GM23338 (cell line): Measurements from ENCODE around the gene MCC. TPM values are rescaled to one million over a fixed set of nuclear protein-coding genes. Genes with fewer than 3 reads are reported as not detected.
A peak's percentile ranks its signal among the peaks of the same experiment; 100 is the strongest.

Experiments used
- ATAC-seq: fragments of 200-7000 bp; cut with Tn5 transposase; 3 replicates; pipeline ENCODE4 v1.9.1; 2020
- DNase-seq: peaks from one replicate; pipeline ENCODE4 v3.0.0-alpha.2; 2015; ENCODE audit warnings: low spot score
- H2AFZ ChIP-seq: fragments of 200-600 bp; sonication (generic); 2 replicates; pipeline ENCODE4 v1.8.0; 2016; ENCODE audit warnings: antibody characterized with exemption, mild to moderate bottlenecking, moderate library complexity
- H3F3A ChIP-seq: fragments of 200-600 bp; sonication (generic); replicated peaks from 2 replicates; pipeline ENCODE4 v1.8.0; 2017; ENCODE audit warnings: antibody characterized with exemption, mixed run types, low read depth
- H3K27ac ChIP-seq: fragments of 200-600 bp; sonication (generic); 2 replicates; pipeline ENCODE4 v1.6.1; 2016; ENCODE audit warnings: low read depth
- H3K27me3 ChIP-seq: fragments of 200-600 bp; sonication (generic); 2 replicates; pipeline ENCODE4 v1.8.0; 2016; ENCODE audit warnings: mild to moderate bottlenecking, mixed run types, moderate library complexity; ENCODE audit not compliant: insufficient read depth
- H3K36me3 ChIP-seq: fragments of 200-600 bp; sonication (generic); 2 replicates; pipeline ENCODE4 v1.8.0; 2016; ENCODE audit warnings: mild to moderate bottlenecking; ENCODE audit not compliant: insufficient read depth
- H3K4me1 ChIP-seq: fragments of 200-600 bp; sonication (generic); 2 replicates; pipeline ENCODE4 v1.8.0; 2016; ENCODE audit warnings: mild to moderate bottlenecking, moderate library complexity; ENCODE audit not compliant: insufficient read depth
- H3K4me2 ChIP-seq: fragments of 200-600 bp; sonication (generic); 2 replicates; pipeline ENCODE4 v1.7.1; 2017; ENCODE audit warnings: mixed run types
- H3K4me3 ChIP-seq: fragments of 200-600 bp; sonication (generic); 2 replicates; pipeline ENCODE4 v1.6.1; 2016; ENCODE audit warnings: mixed run types
- H3K79me2 ChIP-seq: fragments of 200-600 bp; sonication (generic); replicated peaks from 2 replicates; pipeline ENCODE4 v1.8.0; 2017; ENCODE audit warnings: mild to moderate bottlenecking; ENCODE audit not compliant: insufficient read depth
- H3K9me2 ChIP-seq: fragments of 200-600 bp; sonication (generic); 2 replicates; pipeline ENCODE4 v1.8.0; 2017; ENCODE audit not compliant: insufficient read depth
- H4K20me1 ChIP-seq: fragments of 200-600 bp; sonication (generic); replicated peaks from 2 replicates; pipeline ENCODE4 v1.8.0; 2017; ENCODE audit warnings: mild to moderate bottlenecking; ENCODE audit not compliant: insufficient read depth
- H3K27ac Mint-ChIP-seq: 2 replicates; pipeline ENCODE4 v1.8.0; 2020; ENCODE audit warnings: inconsistent platforms, mild to moderate bottlenecking, moderate library complexity, mixed read lengths
- H3K27me3 Mint-ChIP-seq: 3 replicates; pipeline ENCODE4 v1.8.0; 2022; ENCODE audit warnings: low read depth, mild to moderate bottlenecking, moderate library complexity, mixed read lengths, inconsistent platforms; ENCODE audit not compliant: insufficient read depth, poor library complexity
- H3K36me3 Mint-ChIP-seq: 3 replicates; pipeline ENCODE4 v1.8.0; 2021; ENCODE audit warnings: low read depth, mild to moderate bottlenecking, inconsistent platforms, moderate library complexity, mixed read lengths
- H3K4me1 Mint-ChIP-seq: 3 replicates; pipeline ENCODE4 v1.8.0; 2020; ENCODE audit warnings: mild to moderate bottlenecking, inconsistent platforms, mixed read lengths
- H3K4me3 Mint-ChIP-seq: 3 replicates; pipeline ENCODE4 v1.8.0; 2021; ENCODE audit warnings: moderate library complexity, mild to moderate bottlenecking, inconsistent platforms, mixed read lengths
- H3K9me3 Mint-ChIP-seq: 3 replicates; pipeline ENCODE4 v1.8.0; 2020; ENCODE audit warnings: moderate library complexity, mild to moderate bottlenecking, inconsistent platforms, mixed read lengths
- CREB1 ChIP-seq: fragments of 250-450 bp; sonication (Bioruptor Pico); IDR thresholded peaks from 2 replicates; pipeline ENCODE4 v1.5.0; 2020; ENCODE audit warnings: low read depth, mild to moderate bottlenecking, moderate library complexity
- NANOG ChIP-seq: IDR thresholded peaks from 2 replicates; pipeline ENCODE4 v1.6.1; 2016; ENCODE audit warnings: antibody characterized with exemption, borderline replicate concordance
- POLR2AphosphoS5 ChIP-seq: IDR thresholded peaks from 2 replicates; pipeline ENCODE4 v1.6.1; 2016; ENCODE audit warnings: antibody characterized with exemption, low read depth
- STAT1 ChIP-seq: IDR thresholded peaks from one replicate; pipeline ENCODE4 v1.6.1; 2016; ENCODE audit warnings: antibody characterized with exemption; ENCODE audit not compliant: unreplicated experiment
- ZNF331 ChIP-seq: fragments of 250-450 bp; sonication (Bioruptor Pico); IDR thresholded peaks from 2 replicates; pipeline ENCODE4 v1.5.0; 2020; ENCODE audit warnings: low read depth, mild to moderate bottlenecking, moderate library complexity
- polyA plus RNA-seq: library from polyadenylated mRNA; unstranded; fragments of >200 nt; fragmentation: Nextera tagmentation; extraction: Ambion mirVana; gene quantifications from 2 replicates; pipeline ENCODE4 v1.2.1, GENCODE V29; 2016
- total RNA-seq: library from RNA; depleted of rRNA; stranded (reverse); fragments of >200 nt; shearing (Covaris generic); gene quantifications from 2 replicates; pipeline ENCODE4 v1.2.3, GENCODE V29; 2014
- TF ChIP-seq, protein P1 (sequence below), 2 experiments: fragments of 200-600 bp in 1 of 2; sonication (generic) in 1 of 2; conservative IDR thresholded peaks; 2 replicates each; pipeline versions ENCODE4 v1.5.1 to v1.6.1; 2016 to 2017; ENCODE audit warnings: antibody characterized with exemption in 2 of 2, low read depth in 2 of 2, mild to moderate bottlenecking in 2 of 2, moderate library complexity in 1 of 2

The MCC gene
- total and polyA plus RNA-seq, 2 experiments from 2014 or later, result 3.8 to 10.1 TPM

DNA sequence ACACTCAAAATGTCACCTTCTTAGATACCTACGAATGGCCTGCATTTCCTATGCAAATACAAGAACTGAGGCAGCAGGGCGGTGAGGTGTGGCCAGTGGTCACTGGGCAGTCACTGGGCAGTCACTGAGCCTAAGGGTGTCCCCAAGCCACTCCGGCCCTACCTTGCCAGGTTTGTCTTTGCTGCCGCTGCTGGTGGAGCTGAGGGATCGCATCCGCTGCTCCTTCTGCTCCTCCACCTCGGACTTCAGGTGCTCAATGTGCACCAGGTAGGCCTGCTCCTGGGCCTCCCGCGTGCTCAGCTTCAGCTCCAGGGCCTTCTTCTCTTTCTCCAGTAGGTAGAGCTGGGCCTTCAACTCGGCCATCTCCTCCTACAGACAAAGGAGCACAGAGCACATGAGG, 439.3 kb downstream of the MCC start:
- Mint-ChIP-seq H3K36me3 (peaks cover 16% of the 10 kb centered on the region), H3K9me3 (no peaks in the 10 kb centered on the region), H3K27ac (no peak overlapping the region; the same call in 1 of the 2 replicates), H3K4me1 (peaks cover 3% of the 10 kb centered on the region; the same call in 1 of the 3 replicates), H3K27me3 (peaks cover 6% of the 10 kb centered on the region), H3K4me3 (no peak overlapping the region)
- ATAC-seq, result peak; percentile 51
- no peak overlapping the region for H2AFZ ChIP-seq
- no peaks in the 10 kb centered on the region for H3K9me2 ChIP-seq
- no peaks in the 10 kb centered on the region for H3K27me3 ChIP-seq
- TF ChIP-seq, protein P1, sequence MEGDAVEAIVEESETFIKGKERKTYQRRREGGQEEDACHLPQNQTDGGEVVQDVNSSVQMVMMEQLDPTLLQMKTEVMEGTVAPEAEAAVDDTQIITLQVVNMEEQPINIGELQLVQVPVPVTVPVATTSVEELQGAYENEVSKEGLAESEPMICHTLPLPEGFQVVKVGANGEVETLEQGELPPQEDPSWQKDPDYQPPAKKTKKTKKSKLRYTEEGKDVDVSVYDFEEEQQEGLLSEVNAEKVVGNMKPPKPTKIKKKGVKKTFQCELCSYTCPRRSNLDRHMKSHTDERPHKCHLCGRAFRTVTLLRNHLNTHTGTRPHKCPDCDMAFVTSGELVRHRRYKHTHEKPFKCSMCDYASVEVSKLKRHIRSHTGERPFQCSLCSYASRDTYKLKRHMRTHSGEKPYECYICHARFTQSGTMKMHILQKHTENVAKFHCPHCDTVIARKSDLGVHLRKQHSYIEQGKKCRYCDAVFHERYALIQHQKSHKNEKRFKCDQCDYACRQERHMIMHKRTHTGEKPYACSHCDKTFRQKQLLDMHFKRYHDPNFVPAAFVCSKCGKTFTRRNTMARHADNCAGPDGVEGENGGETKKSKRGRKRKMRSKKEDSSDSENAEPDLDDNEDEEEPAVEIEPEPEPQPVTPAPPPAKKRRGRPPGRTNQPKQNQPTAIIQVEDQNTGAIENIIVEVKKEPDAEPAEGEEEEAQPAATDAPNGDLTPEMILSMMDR (conservative IDR thresholded peaks at IDR 0.05; ENCODE audit: low read depth in 2 of 2), result 0 out of 4 replicates have a peak, but pooled peaks of 1 of the 2 experiments have one; percentile 5
- TF ChIP-seq POLR2AphosphoS5, result no peak
- no peaks in the 10 kb centered on the region for H3K4me1 ChIP-seq
- no peaks in the 10 kb centered on the region for H3F3A ChIP-seq
- no peaks in the 10 kb centered on the region for H3K79me2 ChIP-seq
- H3K27ac ChIP-seq, result no peak overlapping the region
- H3K4me3 ChIP-seq, result no peak overlapping the region
- no peak overlapping the region for H3K4me2 ChIP-seq
- H4K20me1 ChIP-seq, result no peaks in the 10 kb centered on the region
- no peak for DNase-seq
- H3K36me3 ChIP-seq, result no peaks in the 10 kb centered on the region; the same call in 1 of the 2 replicates

- H3K36me3 Mint-ChIP-seq, result peaks cover 11% of the 10 kb centered on the region
- H3K4me3 Mint-ChIP-seq, result no peak overlapping the region
- H3K4me1 Mint-ChIP-seq, result peaks cover 3% of the 10 kb centered on the region; the same call in 1 of the 3 replicates
- no peak for TF ChIP-seq CREB1 (CRISPR knock-in tag)
- no peak for TF ChIP-seq NANOG
- H3K9me3 Mint-ChIP-seq, result no peaks in the 10 kb centered on the region
- Histone ChIP-seq H3K27me3 (no peaks in the 10 kb centered on the region), H2AFZ (no peak overlapping the region), H3K4me3 (no peak overlapping the region), H3K9me2 (no peaks in the 10 kb centered on the region), H3K36me3 (no peaks in the 10 kb centered on the region; the same call in 1 of the 2 replicates), H3K4me2 (no peak overlapping the region), H3F3A (no peaks in the 10 kb centered on the region), H3K27ac (no peak overlapping the region), H4K20me1 (no peaks in the 10 kb centered on the region), H3K4me1 (no peaks in the 10 kb centered on the region), H3K79me2 (no peaks in the 10 kb centered on the region)
- H3K27me3 Mint-ChIP-seq, result peaks cover 6% of the 10 kb centered on the region
- ATAC-seq (no peak), DNase-seq (no peak)
- H3K27ac Mint-ChIP-seq, result no peak overlapping the region
Measured at GRCh38 chr5:113047733-113048652, 440.3 kb downstream of the MCC start.

GRCh38 chr5:113047234-113047633, 441.0 kb downstream of the MCC start:
- Histone ChIP-seq H4K20me1 (no peaks in the 10 kb centered on the region), H3K9me2 (no peaks in the 10 kb centered on the region), H2AFZ (no peak overlapping the region), H3K4me3 (no peak overlapping the region), H3K4me2 (no peak overlapping the region), H3K27ac (no peak overlapping the region), H3F3A (no peaks in the 10 kb centered on the region), H3K27me3 (no peaks in the 10 kb centered on the region), H3K4me1 (no peaks in the 10 kb centered on the region), H3K79me2 (no peaks in the 10 kb centered on the region), H3K36me3 (no peaks in the 10 kb centered on the region; the same call in 1 of the 2 replicates)
- TF ChIP-seq CREB1 (CRISPR knock-in tag) (no peak), STAT1 (no peak), ZNF331 (CRISPR knock-in tag) (no peak), POLR2AphosphoS5 (no peak)
- no peaks in the 10 kb centered on the region for H3K9me3 Mint-ChIP-seq
- DNase-seq (no peak), ATAC-seq (no peak)
- peaks cover 7% of the 10 kb centered on the region for H3K36me3 Mint-ChIP-seq
- H3K27me3 Mint-ChIP-seq, result peaks cover 6% of the 10 kb centered on the region
- no peak overlapping the region for H3K4me3 Mint-ChIP-seq
- no peaks in the 10 kb centered on the region for H3K4me1 Mint-ChIP-seq
- peak overlapping the region; percentile 10; the same call in 1 of the 2 replicates for H3K27ac Mint-ChIP-seq
